ENCODE measurements around the gene ZFPM1. TPM values are rescaled to one million over a fixed set of nuclear protein-coding genes. Genes with fewer than 3 reads are reported as not detected.

ZFPM1 gene
- total and polyA plus RNA-seq, 2 of the 8 experiments (the other 6 are each of a cell fraction or from before 2014, with no cell fraction given): 0.74 to 4.8 TPM

- TF ChIP-seq RNF2 (IDR thresholded peaks at IDR 0.05; ENCODE audit: borderline replicate concordance, low read depth, low read length, missing control alignments, poor library complexity, severe bottlenecking) (no peak), CHD1 (IDR thresholded peaks at IDR 0.05; ENCODE audit: low read depth, low read length) (no peak), TAF1 (IDR thresholded peaks at IDR 0.05; ENCODE audit: low read depth, low read length) (no peak), TEAD4 (IDR thresholded peaks at IDR 0.05; ENCODE audit: low read depth, low read length) (no peak), HDAC2 (IDR thresholded peaks at IDR 0.05; ENCODE audit: borderline replicate concordance in 1 of 2, low read depth in 2 of 2, low read length in 2 of 2) (no peak), SIN3A (conservative IDR thresholded peaks at IDR 0.05 in 1 of 2, IDR thresholded peaks at IDR 0.05 in 1 of 2; ENCODE audit: low read depth in 1 of 2, low read length in 2 of 2) (no peak), EZH2 (IDR thresholded peaks at IDR 0.05; ENCODE audit: low read depth, low read length, severe bottlenecking) (no peak)
Observed at GRCh38 chr16:88536510-88536909, 83.4 kb downstream of the ZFPM1 start (continued).
